22Rv1 (cell line): ENCODE data around the gene SAMD4A.

Experiments used
- CTCF ChIP-seq: fragments of 450-650 bp; IDR thresholded peaks from 2 replicates; pipeline ENCODE4 v1.5.1; 2017; ENCODE audit warnings: mild to moderate bottlenecking
- ZFX ChIP-seq: fragments of 450-650 bp; IDR thresholded peaks from 2 replicates; pipeline ENCODE4 v1.6.1; 2017; ENCODE audit warnings: antibody characterized with exemption, borderline replicate concordance

GRCh38 chr14:54629183-54629582 is 62.3 kb downstream of the SAMD4A start:
- TF ChIP-seq CTCF (no peak), ZFX (no peak)
